ENCODE results near the gene MADD.

MADD gene

GRCh38 chr11:47351156-47352126 is 81.5 kb downstream of the MADD start:
- no peaks in the 10 kb centered on the region for H3K27me3 ChIP-seq (ENCODE audit: control insufficient read depth, insufficient read depth, low read length)
- H3K9ac ChIP-seq (ENCODE audit: low read length), result no peak overlapping the region
- peaks cover 14% of the 10 kb centered on the region for H3K4me1 ChIP-seq (ENCODE audit: control insufficient read depth, insufficient read depth, low read length)
- H3K36me3 ChIP-seq (ENCODE audit: control insufficient read depth, insufficient read depth, low read length), result no peaks in the 10 kb centered on the region
- no peak overlapping the region for H3K4me3 ChIP-seq (ENCODE audit: low read length)
- H3K9me3 ChIP-seq (ENCODE audit: control insufficient read depth, low read length), result no peaks in the 10 kb centered on the region

DNA sequence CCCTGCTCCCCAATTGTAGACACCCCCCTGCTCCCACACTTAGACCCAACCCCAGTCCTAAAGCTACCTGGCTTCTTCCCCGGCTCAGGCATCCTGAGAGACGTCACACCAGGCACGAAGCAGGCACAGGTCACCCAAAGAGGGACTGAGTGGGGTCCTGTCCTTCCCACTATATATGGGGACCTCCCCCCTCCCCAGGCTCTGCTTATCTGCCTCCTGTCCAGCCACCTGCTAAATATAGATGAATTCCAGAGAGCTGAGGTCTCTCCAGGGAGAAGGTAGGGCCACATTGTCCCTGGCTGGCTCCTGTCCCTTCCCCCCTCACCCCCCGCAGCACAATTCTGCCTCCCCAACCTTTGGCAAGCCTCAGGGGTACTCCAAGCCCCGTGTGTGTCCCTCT is 82.6 kb downstream of the MADD start, which contains the start of gene MYBPC3:
Gene MYBPC3, minus strand, starts transcription at position 147 of the 400 bp plus-strand sequence. Its CDS starts 55 bp downstream, at position 92.
- Histone ChIP-seq H3K36me3 (ENCODE audit: control insufficient read depth, insufficient read depth, low read length) (no peaks in the 10 kb centered on the region), H3K27me3 (ENCODE audit: control insufficient read depth, insufficient read depth, low read length) (no peaks in the 10 kb centered on the region), H3K9me3 (ENCODE audit: control insufficient read depth, low read length) (no peaks in the 10 kb centered on the region), H3K9ac (ENCODE audit: low read length) (no peak within 1 kb of the TSS), H3K4me1 (ENCODE audit: control insufficient read depth, insufficient read depth, low read length) (peaks cover 14% of the 10 kb centered on the region), H3K4me3 (ENCODE audit: low read length) (no peak within 1 kb of the TSS)

GRCh38 chr11:47353978-47354774 is 84.2 kb downstream of the MADD start:
- H3K9me3 ChIP-seq (ENCODE audit: control insufficient read depth, low read length), result no peaks in the 10 kb centered on the region
- no peaks in the 10 kb centered on the region for H3K27me3 ChIP-seq (ENCODE audit: control insufficient read depth, insufficient read depth, low read length)
- H3K4me3 ChIP-seq (ENCODE audit: low read length), result no peak overlapping the region
- peak overlapping the region; percentile 39 for H3K9ac ChIP-seq (ENCODE audit: low read length)
- no peaks in the 10 kb centered on the region for H3K36me3 ChIP-seq (ENCODE audit: control insufficient read depth, insufficient read depth, low read length)
- peaks cover 14% of the 10 kb centered on the region for H3K4me1 ChIP-seq (ENCODE audit: control insufficient read depth, insufficient read depth, low read length)

GRCh38 chr11:47354913-47355282 is 85.0 kb downstream of the MADD start:
- H3K9ac ChIP-seq (ENCODE audit: low read length), result peak overlapping the region; percentile 39
- no peaks in the 10 kb centered on the region for H3K27me3 ChIP-seq (ENCODE audit: control insufficient read depth, insufficient read depth, low read length)
- H3K4me3 ChIP-seq (ENCODE audit: low read length), result no peak overlapping the region

GRCh38 chr11:47355283-47356128 is 85.6 kb downstream of the MADD start:
- H3K9ac ChIP-seq (ENCODE audit: low read length), result peak overlapping the region; percentile 39
- H3K36me3 ChIP-seq (ENCODE audit: control insufficient read depth, insufficient read depth, low read length), result no peaks in the 10 kb centered on the region
- H3K4me1 ChIP-seq (ENCODE audit: control insufficient read depth, insufficient read depth, low read length), result peaks cover 14% of the 10 kb centered on the region
- H3K4me3 ChIP-seq (ENCODE audit: low read length), result no peak overlapping the region
- no peaks in the 10 kb centered on the region for H3K9me3 ChIP-seq (ENCODE audit: control insufficient read depth, low read length)
- no peaks in the 10 kb centered on the region for H3K27me3 ChIP-seq (ENCODE audit: control insufficient read depth, insufficient read depth, low read length)

More at GRCh38 chr11:47354913-47355282, 85.0 kb downstream of the MADD start:
- Histone ChIP-seq H3K36me3 (ENCODE audit: control insufficient read depth, insufficient read depth, low read length) (no peaks in the 10 kb centered on the region), H3K9me3 (ENCODE audit: control insufficient read depth, low read length) (no peaks in the 10 kb centered on the region), H3K4me1 (ENCODE audit: control insufficient read depth, insufficient read depth, low read length) (peaks cover 14% of the 10 kb centered on the region)

- H3K9ac ChIP-seq (ENCODE audit: low read length), result no peak overlapping the region
- H3K9me3 ChIP-seq (ENCODE audit: control insufficient read depth, low read length), result no peaks in the 10 kb centered on the region
- no peaks in the 10 kb centered on the region for H3K36me3 ChIP-seq (ENCODE audit: control insufficient read depth, insufficient read depth, low read length)
- H3K4me1 ChIP-seq (ENCODE audit: control insufficient read depth, insufficient read depth, low read length), result peaks cover 14% of the 10 kb centered on the region
- no peaks in the 10 kb centered on the region for H3K27me3 ChIP-seq (ENCODE audit: control insufficient read depth, insufficient read depth, low read length)
- H3K4me3 ChIP-seq (ENCODE audit: low read length), result no peak overlapping the region
Observed at GRCh38 chr11:47356129-47356997, 86.4 kb downstream of the MADD start.

GRCh38 chr11:47356998-47357329 is 87.0 kb downstream of the MADD start:
- H3K4me3 ChIP-seq (ENCODE audit: low read length), result no peak overlapping the region
- peaks cover 12% of the 10 kb centered on the region for H3K4me1 ChIP-seq (ENCODE audit: control insufficient read depth, insufficient read depth, low read length)
- H3K27me3 ChIP-seq (ENCODE audit: control insufficient read depth, insufficient read depth, low read length), result no peaks in the 10 kb centered on the region
- H3K9me3 ChIP-seq (ENCODE audit: control insufficient read depth, low read length), result no peaks in the 10 kb centered on the region
- no peaks in the 10 kb centered on the region for H3K36me3 ChIP-seq (ENCODE audit: control insufficient read depth, insufficient read depth, low read length)
- no peak overlapping the region for H3K9ac ChIP-seq (ENCODE audit: low read length)

DNA sequence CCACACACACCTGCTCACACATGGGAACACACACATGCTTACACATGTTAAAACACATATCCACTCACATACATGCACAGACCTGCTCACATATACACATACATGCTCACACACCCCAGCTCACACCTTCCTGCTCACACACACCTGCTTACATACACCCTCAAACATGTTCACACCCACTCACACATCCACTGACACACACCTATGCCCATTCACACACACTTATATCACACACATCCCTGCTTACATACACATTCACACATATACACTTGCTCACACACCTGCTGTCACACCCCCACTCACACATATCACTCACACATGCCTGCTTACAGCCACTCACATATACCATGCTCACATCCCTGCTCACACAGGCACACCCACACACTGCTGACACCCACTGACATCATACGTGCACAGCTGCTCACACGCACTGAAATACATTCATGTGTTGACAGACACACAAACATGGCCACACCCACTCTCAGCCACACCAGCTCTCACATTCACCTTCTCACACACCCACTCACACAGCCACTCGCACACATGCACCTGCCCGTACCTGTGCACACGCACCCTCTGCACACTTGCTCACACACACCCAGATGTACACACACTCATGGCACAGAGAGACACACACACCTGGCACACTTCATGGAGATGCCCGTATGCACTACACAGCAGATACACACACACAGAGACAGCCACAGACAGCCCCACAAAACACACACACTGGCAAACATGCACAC is 88.2 kb downstream of the MADD start:
- H3K4me3 ChIP-seq (ENCODE audit: low read length), result no peak overlapping the region
- H3K27me3 ChIP-seq (ENCODE audit: control insufficient read depth, insufficient read depth, low read length), result no peaks in the 10 kb centered on the region
- no peaks in the 10 kb centered on the region for H3K36me3 ChIP-seq (ENCODE audit: control insufficient read depth, insufficient read depth, low read length)
- H3K9ac ChIP-seq (ENCODE audit: low read length), result no peak overlapping the region
- no peaks in the 10 kb centered on the region for H3K9me3 ChIP-seq (ENCODE audit: control insufficient read depth, low read length)
- H3K4me1 ChIP-seq (ENCODE audit: control insufficient read depth, insufficient read depth, low read length), result peaks cover 9% of the 10 kb centered on the region

DNA sequence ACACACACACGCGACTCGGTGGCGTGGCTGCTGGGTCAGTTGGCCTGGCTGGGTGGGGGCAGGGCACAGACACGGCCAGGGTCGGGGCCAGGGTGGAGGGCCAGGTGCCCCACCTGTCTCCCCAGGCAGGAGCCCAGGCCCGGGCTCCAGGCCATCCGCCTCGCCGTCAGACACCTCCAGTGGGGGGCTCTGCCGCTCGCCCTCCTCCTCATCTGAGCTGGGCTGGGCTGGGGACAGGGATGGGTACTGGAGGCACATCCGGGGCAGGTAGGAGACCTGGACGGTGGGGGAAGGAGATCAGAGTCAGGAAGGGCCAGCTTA is 88.8 kb downstream of the MADD start:
- no peaks in the 10 kb centered on the region for H3K27me3 ChIP-seq (ENCODE audit: control insufficient read depth, insufficient read depth, low read length)
- no peaks in the 10 kb centered on the region for H3K36me3 ChIP-seq (ENCODE audit: control insufficient read depth, insufficient read depth, low read length)
- H3K9me3 ChIP-seq (ENCODE audit: control insufficient read depth, low read length), result no peaks in the 10 kb centered on the region
- H3K4me3 ChIP-seq (ENCODE audit: low read length), result no peak overlapping the region
- no peak overlapping the region for H3K9ac ChIP-seq (ENCODE audit: low read length)
- H3K4me1 ChIP-seq (ENCODE audit: control insufficient read depth, insufficient read depth, low read length), result peaks cover 9% of the 10 kb centered on the region

GRCh38 chr11:47359162-47359561 is 89.2 kb downstream of the MADD start:
- Histone ChIP-seq H3K9ac (ENCODE audit: low read length) (no peak overlapping the region), H3K36me3 (ENCODE audit: control insufficient read depth, insufficient read depth, low read length) (no peaks in the 10 kb centered on the region), H3K4me3 (ENCODE audit: low read length) (no peak overlapping the region), H3K4me1 (ENCODE audit: control insufficient read depth, insufficient read depth, low read length) (peaks cover 9% of the 10 kb centered on the region), H3K27me3 (ENCODE audit: control insufficient read depth, insufficient read depth, low read length) (no peaks in the 10 kb centered on the region), H3K9me3 (ENCODE audit: control insufficient read depth, low read length) (no peaks in the 10 kb centered on the region)

All from mucosa of stomach (tissue), 1 donor.